Right forelimb (tissue), 1 donor: ENCODE measurements around the gene SCAF4.
"Not testable (repeated sequence)": the region's sequence is repeated elsewhere in the genome, so short reads cannot be mapped to it uniquely, and the experiment has no call there.

Experiments used
- DNase-seq: peaks from one replicate; pipeline ENCODE4 v3.0.0-alpha.2; 2018

The SCAF4 gene

DNA sequence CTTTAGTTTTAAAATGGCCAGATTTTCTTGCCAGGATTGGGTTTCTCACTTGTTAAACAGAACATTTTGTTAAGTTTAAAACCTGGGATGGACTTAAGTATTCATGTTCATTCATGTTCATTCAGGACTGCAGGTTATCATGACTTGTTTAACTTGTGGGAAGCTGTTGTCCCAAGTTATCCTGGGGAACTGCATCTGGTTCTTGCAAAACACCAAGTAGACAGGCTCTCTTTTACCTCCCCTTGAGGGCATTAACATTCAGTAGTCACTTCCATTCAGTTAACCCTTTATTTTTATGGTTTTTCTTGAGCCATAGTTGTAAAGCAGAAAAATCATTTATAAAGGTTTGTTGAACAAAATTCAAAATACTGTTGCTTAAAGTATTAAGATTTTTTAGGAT, 64.3 kb downstream of the SCAF4 start:
- DNase-seq: no peak

DNA sequence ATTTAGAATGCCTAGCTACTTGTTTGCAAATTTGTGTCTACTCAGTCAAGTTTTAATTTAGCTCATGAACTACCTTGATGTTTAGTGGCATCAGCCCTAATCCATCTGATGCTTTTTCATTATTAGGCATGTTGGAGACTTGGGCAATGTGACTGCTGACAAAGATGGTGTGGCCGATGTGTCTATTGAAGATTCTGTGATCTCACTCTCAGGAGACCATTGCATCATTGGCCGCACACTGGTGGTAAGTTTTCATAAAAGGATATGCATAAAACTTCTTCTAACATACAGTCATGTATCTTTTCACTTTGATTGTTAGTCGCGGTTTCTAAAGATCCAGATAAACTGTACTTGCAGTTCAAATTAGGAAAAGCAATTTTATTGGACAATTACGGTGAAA, 64.8 kb downstream of the SCAF4 start:
- no peak for DNase-seq

DNA sequence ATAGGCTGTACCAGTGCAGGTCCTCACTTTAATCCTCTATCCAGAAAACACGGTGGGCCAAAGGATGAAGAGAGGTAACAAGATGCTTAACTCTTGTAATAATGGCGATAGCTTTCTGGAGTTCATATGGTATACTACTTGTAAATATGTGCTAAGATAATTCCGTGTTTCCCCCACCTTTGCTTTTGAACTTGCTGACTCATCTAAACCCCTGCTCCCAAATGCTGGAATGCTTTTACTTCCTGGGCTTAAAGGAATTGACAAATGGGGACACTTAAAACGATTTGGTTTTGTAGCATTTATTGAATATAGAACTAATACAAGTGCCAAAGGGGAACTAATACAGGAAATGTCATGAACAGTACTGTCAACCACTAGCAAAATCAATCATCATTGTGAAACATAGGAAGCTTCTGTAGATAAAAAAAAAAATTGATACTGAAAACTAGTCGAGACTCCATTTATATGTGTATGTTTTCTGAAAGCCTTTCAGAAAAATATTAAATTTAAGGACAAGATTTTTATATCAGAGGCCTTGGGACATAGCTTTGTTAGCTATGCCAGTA, 65.4 kb downstream of the SCAF4 start:
- no peak for DNase-seq

DNA sequence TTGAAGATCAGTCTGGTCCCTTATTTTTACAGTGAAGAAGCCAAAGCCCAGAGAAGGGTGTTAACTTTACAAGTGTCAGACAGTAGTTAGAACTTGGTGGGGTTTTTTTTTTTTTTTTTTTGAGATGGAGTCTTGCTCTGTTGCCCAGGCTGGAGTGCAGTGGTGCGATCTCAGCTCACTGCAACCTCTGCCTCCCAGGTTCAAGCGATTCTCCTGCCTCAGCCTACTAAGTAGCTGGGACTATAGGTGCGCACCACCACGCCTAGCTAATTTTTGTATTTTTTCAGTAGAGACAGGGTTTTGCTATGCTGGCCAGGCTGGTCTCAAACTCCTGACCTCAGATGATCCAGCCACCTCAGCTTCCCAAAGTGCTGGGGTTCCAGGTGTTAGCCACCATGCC, 66.0 kb downstream of the SCAF4 start:
- DNase-seq: not testable (repeated sequence)

DNA sequence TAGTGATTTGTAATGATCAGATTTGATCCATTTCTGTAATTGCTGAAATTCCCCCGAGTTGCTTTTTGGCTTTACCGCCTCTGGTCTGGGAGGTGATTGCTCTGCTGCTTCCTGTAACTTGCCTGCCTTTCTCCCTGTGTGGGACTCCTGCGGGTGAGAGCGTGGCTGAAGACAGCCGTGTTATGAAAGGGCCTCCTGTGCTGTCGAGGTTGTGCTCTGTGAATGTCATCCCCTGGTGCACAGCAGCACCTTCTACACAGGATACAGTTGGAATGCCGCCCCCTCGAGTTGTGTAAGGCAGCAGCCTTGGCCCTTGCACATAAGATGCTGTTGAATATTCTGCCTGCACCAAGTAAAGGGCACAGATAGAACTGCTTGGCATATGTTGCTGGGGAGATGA, 66.5 kb downstream of the SCAF4 start:
- no peak for DNase-seq

DNA sequence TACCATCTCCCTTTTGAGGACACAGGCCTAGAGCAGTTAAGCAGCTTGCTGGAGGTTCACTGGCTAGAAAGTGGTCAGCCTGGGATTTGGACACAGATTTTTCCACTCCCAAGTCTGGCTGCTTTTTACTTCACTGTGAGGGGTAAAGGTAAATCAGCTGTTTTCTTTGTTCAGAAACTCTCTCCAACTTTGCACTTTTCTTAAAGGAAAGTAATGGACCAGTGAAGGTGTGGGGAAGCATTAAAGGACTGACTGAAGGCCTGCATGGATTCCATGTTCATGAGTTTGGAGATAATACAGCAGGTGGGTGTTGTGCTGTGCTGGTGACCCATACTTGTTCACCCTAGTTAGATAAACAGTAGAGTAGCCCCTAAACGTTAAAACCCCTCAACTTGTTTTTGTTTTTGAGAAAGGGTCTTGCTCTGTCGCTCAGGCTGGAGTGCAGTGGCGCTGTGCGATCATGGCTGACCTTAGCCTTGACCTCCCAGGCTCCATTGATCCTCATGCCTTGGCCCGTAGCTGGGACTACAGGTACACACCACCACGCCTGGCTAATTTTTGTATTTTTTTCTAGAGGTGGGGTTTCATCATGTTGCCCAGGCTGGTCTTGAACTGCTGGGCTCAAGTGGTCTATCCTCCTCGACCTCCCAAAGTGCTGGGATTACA, 68.2 kb downstream of the SCAF4 start:
- DNase-seq: no peak

DNA sequence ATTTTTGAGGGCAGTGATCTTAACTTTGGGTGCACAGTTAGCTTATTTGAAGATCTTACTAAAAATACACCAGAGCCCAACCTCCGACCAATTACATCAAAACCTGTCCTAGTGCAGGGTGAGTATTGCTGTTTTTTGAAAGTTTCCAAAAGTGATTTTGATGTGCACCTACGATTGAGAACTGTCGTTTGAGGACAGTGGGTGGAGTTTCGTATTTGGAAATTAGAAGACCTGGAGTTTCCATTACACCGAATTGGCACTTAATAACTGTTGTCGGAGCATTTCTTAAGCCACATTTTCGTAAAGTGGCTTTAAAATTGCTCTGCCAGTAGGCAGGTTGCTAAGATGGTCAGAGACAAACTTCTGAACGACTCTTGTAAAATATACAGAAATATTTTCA, 71.3 kb downstream of the SCAF4 start:
- DNase-seq: no peak

DNA sequence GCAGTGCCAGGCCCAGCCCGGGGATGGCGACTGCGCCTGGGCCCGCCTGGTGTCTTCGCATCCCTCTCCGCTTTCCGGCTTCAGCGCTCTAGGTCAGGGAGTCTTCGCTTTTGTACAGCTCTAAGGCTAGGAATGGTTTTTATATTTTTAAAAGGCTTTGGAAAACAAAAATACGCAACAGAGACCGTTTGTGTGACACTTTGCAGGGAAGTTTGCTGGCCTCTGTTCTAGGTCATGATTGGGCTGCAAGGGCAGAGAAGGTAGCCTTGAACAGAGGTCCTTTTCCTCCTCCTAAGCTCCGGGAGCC, 71.7 kb downstream of the SCAF4 start:
- DNase-seq: no peak

DNA sequence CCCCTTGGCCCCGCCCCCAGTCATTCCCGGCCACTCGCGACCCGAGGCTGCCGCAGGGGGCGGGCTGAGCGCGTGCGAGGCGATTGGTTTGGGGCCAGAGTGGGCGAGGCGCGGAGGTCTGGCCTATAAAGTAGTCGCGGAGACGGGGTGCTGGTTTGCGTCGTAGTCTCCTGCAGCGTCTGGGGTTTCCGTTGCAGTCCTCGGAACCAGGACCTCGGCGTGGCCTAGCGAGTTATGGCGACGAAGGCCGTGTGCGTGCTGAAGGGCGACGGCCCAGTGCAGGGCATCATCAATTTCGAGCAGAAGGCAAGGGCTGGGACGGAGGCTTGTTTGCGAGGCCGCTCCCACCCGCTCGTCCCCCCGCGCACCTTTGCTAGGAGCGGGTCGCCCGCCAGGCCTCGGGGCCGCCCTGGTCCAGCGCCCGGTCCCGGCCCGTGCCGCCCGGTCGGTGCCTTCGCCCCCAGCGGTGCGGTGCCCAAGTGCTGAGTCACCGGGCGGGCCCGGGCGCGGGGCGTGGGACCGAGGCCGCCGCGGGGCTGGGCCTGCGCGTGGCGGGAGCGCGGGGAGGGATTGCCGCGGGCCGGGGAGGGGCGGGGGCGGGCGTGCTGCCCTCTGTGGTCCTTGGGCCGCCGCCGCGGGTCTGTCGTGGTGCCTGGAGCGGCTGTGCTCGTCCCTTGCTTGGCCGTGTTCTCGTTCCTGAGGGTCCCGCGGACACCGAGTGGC, 72.2 kb downstream of the SCAF4 start, which contains the start of gene SOD1:
Gene SOD1, plus strand, starts transcription at position 158 of the 723 bp plus-strand sequence. Its CDS starts 77 bp downstream, at position 235.
- DNase-seq: peak; percentile 97

DNA sequence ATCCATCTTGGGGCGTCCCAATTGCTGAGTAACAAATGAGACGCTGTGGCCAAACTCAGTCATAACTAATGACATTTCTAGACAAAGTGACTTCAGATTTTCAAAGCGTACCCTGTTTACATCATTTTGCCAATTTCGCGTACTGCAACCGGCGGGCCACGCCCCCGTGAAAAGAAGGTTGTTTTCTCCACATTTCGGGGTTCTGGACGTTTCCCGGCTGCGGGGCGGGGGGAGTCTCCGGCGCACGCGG, 72.7 kb downstream of the SCAF4 start:
- no peak for DNase-seq

DNA sequence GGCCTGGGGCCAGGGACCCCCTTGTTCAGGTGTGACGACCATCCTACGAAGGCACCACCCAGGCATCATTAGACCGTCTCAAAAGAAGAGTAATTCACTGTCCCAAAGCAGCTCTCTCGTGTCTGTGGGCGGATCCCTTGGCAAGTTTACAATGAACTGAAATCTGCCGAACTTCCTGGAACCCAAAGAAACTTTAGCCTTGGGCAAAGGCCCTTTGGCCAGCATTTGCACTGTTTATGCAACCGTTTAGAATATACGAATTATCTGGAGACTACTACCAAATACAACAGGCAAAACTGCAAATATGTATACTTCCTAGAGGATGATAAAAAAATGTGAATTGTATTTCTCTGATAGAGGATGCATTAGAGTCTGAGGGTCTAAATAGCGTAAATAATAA, 73.9 kb downstream of the SCAF4 start:
- DNase-seq: no peak

DNA sequence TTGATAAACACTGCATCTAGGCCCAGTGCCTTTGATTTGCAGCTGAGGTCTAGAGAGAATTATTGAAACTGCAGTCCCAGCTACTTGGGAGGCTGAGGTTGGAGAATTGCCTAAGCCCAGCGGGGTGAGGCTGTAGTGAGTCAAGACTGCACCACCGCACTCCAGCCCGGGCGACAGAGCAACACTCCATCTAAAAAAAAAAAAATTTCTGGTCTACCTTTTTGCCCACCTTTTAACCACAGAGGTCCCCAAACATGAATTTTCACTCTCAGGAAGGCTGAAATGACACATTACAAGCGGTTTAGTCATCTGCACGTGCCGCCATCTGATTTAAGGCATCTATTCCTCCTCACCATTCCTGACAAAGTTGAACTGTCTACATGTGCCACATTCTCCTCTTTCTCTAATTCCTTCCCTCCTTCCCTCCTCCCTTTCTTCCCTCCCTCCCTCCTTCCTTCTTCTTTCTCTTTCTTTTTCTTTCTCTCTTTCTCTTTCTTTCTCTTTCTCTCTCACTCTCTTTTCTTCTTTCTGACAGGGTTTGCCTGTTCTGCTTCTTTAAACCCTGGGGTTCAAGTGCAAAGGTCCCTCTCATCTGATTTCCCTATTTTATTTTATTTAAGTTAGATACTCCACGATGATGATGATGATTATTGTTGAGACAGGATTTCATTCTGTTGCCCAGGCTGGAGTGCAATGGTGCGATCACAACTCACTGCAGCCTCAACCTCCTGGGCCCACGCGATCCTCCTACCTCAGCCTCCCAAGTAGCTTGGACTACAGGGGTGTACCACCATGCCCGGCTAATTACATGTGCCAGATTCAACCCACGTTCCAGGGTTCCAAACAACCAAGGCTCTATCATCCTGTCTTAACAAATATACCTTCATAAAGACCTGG, 75.5 kb downstream of the SCAF4 start:
- no peak for DNase-seq

DNA sequence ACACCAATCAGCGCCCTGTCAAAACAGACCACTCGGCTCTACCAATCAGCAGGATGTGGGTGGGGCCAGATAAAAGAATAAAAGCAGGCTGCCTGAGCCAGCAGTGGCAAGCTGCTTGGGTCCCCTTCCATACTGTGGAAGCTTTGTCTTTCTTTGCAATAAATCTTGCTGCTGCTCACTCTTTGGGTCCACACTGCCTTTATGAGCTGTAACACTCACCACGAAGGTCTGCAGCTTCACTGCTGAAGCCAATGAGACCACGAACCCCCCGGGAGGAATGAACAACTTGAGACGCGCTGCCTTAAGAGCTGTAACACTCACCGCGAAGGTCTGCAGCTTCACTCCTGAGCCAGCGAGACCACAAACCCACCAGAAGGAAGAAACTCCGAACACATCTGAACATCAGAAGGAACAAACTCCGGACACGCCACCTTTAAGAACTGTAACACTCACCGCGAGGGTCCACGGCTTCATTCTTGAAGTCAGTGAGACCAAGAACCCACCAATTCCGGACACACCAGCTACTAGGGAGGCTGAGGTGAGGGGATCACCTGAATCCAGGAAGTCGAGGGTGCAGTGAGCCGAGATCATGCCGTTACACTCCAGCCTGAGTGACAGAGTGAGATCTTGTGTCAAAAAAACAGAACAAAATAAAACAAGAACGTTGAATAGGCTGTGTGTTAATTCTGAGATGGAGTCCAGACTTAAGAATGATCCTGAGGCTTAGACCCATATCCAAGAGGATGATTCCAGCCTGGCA, 76.9 kb downstream of the SCAF4 start:
- not testable (repeated sequence) for DNase-seq

DNA sequence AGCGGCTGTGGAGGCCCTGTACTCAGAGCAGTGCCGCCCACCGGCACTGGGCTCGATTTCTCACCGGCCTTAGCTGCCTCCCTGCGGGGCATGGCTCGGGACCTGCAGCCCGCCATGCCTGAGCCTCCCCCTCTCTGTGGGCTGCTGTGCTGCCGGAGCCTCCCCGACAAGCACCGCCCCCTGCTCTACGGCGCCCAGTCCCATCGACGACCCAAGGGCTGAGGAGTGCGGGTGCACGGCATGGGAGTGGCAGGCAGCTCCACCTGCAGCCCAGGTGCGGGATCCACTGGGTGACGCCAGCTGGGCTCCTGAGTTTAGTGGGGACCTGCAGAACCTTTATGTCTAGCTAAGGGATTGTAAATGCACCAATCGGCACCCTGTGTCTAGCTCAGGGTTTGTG, 77.6 kb downstream of the SCAF4 start:
- DNase-seq: no peak

DNA sequence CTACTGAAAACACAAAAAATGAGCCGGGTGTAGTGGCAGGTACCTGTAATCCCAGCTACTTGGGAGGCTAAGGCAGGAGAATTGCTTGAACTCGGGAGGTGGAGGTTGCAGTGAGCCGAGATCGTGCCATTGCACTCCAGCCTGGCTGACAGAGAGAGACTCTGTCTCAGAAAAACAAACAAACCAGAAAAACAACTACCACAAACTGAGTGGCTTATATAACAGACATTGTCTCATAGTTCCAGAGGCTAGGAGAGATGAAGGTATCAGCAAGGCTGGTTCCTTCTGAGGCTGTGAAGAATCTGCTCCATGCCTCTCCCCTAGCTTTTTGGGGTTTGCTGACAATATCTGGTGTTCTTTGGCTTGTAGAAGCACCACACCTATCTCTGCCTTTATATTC, 80.4 kb downstream of the SCAF4 start:
- DNase-seq: not testable (repeated sequence)

DNA sequence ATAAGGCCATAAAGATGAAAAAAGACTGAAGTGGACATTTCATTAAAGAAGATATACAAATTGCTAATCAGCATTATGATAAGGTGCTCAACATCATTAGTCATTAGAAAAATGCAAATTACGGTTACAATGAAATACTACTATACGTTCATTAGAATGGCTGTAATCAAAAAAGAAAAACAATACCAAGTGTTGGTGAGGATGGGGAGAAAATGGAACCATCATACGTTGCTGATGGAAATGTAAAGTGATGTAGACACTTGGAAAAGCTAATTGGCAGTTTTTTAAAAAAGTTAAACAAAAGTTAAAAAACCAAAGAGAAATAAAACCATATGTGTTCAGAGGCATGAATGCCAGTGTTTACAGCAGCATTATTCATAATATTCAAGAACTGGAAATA, 81.0 kb downstream of the SCAF4 start:
- DNase-seq: no peak

DNA sequence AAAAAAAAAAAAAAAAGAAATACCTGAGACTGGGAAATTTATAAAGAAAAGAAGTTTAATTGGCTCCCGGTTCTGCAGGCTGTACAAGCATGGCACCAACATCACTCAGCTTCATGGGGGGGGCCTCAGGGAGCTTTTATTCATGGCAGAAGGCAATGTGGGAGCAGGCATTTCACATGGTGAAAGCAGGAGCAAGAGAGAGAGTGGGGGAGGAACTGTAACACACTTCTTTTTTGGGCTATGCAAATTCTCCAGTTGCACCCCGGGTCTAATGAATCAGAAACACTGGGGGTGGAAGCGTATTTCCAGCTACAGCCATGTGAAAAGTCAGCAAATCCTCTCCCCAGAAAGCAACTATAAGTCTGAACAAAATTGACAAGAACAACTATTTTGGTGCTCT, 84.3 kb downstream of the SCAF4 start:
- DNase-seq: no peak

DNA sequence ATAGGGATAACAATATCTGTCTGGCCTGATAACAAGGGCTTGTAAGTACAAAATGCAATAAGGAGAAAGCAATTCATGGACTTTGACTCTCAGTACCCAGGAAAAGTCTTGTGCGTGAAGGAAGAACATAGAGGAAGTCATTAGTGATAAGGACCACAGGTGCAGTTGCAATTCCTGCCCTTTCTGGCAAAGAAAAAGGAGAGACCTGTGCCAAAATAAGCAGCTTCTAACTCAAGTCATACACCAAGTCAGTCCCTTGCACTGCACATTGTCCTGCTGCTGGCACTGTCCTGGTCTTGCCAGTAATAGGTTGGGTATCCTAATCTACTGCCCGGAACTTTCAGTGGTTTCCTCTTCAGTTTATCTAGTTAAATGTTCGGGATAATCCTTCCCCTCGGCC, 87.3 kb downstream of the SCAF4 start:
- no peak for DNase-seq

DNA sequence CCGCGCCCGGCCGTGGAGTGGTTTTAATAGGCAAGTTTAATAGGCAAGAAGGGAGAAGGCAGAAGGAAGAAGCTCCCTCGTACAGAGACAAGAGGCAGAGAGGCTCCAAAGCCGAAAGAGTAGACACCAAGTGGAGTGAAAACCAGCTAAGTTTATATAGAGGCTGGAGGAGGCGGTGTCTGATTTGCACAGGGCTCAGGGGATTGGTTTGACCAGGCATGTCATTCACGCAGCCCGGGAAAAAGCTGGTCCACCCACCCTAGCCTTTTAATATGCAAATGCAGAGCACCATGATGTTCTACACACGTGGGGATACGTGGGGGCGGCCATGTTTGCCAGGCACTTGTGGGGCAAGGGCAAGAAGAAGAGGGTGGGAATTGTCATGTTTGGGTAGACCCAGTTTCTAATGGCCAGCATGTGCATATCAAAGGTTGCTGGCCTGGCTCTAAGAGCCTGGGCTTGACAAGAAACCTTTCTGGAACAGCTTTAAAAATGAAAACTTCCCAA, 90.4 kb downstream of the SCAF4 start:
- no peak for DNase-seq

DNA sequence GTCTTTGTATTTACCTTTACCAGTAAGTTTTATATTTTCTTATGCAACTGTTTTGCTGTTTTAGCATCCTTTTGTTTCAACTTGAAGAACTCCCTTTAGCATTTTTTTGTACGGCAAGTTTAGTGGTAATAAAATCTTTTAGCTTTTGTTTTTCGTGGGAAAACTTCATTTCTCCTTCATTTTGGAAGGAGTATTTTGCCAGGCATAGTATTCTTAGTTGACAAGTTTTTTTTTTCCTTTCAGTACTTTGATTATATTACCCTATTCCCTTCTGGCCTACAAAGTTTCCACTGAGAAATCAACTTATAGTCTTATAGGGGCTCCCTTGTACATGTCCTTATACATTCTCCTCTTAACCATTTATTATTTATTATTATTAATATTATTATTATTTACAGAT, 95.0 kb downstream of the SCAF4 start:
- no peak for DNase-seq

DNA sequence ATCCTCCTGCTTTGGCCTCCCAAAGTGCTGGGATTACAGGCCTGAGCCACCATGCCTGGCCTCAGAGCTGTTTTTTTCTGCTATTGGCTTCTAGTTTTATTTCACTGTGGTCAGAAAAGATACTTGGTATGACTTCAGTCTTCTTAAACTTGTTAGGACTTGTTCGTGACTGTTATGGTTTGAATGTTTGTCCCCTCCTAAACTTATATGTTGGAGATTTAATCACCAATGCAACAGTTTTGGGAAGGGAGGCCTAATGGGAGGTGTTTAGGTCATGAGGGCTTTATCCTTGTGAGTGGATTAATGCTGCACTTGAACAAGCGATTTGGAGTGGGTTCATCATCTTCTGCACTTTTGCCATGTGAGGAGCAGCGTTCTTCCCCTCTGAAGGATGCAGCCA, 96.9 kb downstream of the SCAF4 start:
- DNase-seq: no peak

DNA sequence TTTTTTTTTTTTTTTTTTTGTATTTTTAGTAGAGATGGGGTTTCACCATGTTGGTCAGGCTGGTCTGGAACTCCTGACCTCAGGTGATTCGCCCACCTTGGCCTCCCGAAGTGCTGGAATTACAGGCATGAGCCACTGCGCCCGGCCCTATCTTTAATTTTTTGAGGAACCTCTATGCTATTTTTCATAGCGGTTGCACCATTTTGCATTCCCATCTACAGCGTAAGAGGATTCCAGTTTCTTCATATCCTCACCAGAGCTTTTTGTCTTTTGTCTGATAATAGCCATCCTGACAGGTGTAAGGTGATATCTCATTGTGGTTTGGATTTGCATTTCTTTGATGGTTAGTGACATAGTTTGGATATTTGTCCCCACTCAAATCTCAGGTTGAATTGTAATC, 100.0 kb downstream of the SCAF4 start:
- not testable (repeated sequence) for DNase-seq
